ENCODE data around the gene FBXW11.
"Not testable (repeated sequence)": the region's sequence is repeated elsewhere in the genome, so short reads cannot be mapped to it uniquely, and the experiment has no call there.

Gene FBXW11

DNA sequence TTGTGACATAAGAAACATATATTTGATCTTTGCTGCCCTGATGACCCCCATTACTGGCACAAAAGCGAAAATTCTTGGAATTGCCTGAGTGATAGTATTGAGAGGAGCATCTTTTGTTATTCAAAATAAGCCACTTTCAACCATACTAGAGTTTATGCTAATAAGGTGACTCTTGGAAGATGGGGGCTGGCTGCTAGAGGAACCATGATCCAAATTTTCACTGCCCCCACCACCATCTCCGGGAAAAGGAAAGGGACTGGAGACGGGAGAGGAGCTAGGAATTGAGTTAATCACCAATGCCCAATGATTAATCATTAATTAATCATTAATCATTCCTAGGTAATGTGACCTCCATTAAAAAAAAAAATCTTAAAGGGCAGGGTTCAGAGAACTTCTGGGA lies 25.6 kb downstream of the FBXW11 start:
- DNase-seq: no peak

DNA sequence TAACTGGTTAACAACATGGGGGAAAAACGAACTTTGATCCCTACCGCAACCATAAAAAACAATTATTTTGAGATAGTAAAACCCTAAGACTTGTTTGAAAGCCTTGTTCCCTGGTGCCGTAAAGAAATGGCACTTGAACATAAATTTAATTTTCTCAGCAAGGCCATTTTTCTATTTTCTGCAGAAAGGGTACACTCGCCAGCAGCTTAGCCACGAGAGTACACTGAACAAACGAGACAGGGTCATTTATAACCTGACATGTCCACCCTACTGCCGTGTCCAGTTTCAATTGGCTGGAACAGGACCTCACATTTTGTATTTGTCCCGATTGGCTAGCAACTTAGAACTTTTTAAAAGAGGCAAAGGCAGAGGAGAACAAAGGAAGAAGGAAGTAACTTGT lies 26.8 kb downstream of the FBXW11 start:
- DNase-seq: no peak

DNA sequence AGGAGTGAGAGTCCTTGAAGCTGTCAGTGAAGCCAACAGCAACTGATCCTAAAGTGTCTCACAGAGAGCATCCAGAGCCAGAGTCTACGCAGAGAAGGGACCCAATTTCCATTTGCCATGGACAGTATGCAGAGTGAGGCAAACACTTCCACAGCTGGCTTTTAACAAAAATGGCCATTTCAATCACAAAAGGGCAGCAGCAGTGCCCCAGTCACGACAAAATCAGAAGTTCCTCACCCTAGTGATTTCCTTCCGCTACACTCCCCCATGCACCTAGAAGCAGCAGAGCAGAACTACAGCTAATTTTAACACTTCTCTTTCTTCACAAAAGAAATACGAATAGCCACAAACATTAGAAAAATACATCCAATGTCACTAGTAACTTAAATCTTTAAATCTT lies 27.9 kb downstream of the FBXW11 start:
- no peak for DNase-seq

DNA sequence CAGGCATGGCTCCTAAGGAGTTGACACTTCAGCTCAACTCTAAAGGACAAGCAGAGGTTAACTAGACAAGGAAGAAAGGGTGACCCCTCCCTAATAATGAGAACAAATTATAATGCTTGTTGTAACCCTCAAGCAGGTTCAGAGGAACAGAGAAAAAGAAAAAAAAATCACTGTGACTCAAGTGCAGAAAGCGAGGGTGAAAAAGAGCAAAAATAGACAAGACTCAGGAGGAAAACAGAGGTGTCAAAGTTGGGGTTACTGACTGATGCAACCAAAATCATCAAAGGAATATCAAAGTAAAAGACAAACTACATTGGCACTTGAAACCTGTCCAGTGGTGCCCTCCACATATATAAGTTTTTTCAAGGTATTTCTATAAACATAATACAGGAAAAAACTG lies 28.4 kb downstream of the FBXW11 start:
- DNase-seq: no peak

DNA sequence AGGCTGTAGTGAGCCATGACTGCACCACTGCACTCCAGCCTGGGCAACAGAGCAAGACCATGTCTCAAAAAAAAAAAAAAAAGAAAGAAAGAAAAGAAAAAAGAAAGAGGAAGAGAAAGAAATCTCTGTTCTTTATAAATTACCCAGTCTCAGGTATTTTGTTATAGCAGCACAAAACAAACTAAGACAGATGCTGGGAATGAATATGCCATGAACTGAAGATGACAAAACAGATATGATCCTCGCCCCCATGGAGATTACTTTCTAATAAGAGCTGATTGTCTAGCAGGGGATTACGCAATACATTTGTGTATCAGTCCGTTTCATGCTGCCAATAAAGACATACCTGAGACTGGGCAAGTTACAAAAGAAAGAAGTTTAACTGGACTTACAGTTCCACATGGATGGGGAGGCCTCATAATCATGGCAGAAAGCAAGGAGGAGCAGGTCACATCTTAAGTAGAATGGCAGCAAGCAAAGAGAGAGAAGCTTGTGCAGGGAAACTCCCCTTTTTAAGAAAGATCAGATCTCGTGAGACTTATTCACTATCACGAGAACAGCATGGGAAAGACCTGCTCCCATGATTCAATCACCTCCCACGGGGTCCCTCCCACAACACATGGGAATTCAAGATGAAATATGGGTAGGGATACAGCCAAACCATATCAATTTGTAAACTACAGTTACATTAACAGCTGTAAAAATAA lies 29.0 kb downstream of the FBXW11 start:
- not testable (repeated sequence) for DNase-seq

DNA sequence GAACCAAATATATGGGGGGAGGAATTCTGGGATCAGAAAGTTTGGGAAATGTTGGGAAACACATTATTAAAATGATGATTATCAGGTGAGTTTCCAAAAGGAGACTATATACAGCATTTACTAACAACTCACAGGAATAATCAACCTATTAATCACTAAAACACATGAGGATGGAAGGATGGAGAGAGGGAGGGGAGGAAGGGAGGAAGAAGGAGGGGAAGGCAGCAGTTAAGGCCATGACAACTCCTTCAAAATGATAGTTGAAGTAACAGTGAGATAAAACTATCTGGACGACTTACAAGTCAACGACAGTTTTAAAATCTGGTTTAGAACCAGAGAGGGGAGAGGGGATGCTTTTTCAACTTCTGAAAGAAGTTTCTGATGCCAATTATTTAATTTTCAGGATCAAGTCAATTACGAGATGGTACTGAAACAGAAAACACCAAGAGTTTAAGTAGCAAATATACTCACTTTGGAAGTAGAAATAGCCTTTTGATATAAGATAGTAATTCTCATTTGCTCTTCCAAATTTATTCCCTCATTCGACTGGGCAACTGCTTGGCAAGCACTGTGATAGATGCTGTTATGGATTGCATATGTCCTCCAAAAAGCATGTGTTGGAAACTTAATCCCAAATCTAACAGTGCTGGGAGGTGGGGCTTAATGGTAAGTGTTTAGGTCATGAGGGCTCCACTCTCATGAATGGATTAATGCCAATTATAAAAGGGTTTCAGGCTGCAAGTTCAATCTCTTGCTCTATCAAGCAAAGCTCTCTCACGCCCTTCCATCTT lies 30.4 kb downstream of the FBXW11 start:
- DNase-seq: no peak

DNA sequence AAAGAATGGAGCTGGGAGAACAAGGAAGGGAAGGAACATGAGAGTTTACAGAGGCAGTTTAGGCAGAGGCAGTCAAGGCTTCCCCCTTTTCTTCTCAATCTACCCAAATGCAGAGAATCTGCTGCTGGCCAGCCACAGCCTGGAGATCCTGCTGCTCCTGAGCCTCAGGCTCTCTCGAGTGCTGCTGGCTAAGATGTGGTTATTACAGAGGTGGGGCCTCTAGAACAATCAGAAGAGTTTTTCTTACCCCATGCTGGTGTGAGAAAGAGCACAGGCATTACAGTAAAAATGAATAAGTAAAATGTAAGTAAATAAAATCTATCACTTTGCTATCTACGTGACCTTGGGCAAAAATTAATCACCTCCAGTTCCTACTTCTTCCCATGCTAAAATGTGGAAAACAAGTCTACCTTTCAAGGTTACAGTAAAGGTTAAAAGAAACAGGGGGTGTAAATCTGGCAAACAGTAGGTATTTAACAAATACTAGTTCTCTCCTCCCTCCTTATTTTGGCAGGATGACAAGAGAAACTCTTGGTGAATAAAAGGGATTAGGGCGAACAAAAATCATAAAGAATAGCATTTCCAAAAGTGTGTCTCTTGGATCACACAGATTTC lies 31.1 kb downstream of the FBXW11 start:
- no peak for DNase-seq

DNA sequence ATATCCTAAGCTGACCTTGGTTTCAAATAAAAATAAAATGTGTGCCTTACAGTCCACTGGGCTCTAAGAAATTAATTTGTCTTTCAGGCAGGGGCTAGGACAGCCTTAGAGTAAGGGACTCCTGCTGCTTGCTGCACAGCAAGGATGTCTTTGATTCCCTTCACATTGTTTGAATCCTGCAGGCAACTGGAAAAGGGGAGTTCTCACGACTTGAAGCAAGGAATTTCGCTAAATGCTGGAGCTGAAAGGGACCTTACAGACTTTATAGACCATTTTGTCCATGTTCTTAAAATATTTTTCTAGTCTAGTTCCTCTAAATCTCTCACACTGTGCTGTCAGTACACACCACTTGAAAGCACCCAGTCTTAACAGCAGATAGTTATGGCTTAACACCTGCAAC lies 35.6 kb downstream of the FBXW11 start:
- no peak for DNase-seq

DNA sequence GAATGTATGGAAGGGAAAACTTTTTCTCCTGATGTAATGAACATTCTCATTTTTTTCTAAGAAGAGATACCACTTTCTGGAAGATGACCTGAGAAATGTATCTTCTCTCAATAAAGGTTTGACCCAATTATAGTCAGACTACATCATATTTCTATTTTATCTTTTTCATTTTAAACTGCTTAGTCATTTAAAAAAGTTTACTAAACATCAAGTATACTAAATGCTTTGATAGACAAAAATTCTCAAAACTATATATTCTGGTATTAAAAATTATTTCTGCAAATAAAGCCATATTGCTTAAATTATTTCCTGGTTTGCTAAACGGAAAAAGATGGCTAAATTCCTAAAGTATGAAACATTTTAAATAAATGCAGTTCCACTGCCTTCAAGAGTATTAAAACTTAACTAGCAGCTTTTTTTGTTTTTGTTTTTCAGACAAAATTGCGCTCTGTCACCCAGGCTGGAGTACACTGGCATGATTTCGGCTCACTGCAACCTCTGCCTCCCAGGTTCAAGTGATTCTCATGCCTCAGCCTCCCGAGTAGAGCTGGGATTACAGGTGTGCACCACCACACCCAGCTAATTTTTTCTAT lies 37.1 kb downstream of the FBXW11 start:
- DNase-seq: no peak

DNA sequence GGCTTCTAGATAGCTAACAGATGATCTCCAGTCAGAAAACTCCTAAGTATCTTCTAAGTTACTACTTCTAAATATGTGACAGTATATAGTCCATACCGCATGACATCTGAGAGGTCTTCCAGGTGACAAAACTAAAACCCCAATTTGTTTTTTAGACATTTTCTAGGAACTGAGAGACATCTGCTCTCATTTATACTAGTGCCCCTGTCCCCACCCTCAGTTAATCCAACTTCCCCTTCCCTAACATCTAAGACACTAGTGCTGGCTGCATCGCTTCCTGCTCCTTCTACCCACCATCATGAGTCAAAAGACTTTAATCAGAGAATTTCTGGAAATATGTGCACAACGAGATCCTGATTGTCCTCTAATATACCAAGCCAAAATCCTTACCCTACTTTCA lies 37.9 kb downstream of the FBXW11 start:
- DNase-seq: no peak

DNA sequence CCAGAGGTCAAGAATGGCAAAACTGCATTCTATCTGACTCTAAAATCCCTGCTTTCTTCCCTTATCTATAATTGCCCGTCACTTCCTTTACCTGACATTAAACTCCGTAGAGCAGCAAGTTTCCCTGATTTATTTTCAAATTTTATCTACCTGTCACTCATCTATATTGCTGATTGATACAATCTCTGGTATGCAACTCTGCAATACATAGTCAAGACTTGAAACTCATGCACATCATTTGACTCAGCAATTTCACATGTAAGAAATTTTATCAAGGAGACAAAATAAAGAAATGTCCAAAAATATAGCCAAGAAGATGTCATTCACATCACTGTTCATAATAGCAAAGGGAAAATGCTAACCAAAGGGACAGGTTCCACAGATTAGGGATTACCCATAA lies 39.5 kb downstream of the FBXW11 start:
- no peak for DNase-seq

DNA sequence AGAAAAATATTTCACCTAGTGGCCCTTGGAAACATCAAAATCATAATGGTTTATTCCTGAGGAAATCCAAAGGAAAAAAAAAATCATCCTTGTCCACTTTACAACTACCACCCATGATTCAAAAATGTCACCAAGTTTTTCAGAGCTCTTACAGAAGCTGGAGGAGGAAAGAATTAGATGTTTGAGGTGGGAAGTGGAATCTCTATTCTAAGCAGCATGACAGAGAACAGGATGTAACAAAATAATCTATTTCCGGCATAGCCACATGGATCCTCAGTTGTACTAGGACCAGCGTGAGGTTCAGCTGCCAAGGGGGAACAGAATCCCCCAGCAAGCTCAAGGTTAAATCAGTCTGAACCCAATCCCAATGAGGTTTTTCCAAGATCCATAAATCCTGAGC lies 40.2 kb downstream of the FBXW11 start:
- DNase-seq: no peak

DNA sequence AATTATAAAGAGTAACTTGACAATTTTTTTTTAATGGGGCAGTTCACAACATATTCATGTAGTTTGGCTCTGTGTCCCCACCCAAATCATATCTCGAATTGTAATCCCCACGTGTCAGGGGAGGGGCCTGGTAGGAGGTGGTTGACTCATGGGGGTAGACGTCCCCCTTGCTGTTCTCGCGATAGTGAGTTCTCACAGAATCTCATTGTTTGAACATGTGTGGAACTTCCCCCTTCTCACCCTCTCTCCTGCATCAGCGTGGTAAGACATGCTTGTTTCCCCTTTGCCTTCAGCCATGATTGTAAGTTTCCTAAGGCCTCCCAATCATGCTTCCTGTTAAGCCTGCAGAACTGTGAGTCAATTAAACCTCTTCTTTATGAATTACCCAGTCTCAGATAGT lies 40.7 kb downstream of the FBXW11 start:
- peak; percentile 34 to 50 for DNase-seq

DNA sequence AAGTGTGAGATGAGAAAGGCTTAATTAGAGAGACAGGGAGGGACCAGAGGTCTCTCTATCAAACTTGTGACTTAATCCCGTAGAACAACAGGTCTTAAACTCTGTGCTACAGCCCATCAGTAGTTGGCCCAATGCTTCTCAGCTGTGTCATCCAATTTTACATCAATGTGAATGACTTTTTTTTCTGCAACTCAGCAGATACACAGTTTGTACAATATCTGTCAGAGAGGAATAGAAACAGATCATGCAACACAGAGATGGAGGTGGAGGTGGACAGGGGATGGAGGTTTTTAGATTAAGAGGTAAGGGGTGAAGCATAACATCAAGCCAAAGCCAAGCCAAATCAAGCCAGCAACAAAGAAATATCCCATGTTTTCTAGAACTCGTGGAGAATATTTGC lies 43.0 kb downstream of the FBXW11 start:
- no peak for DNase-seq

DNA sequence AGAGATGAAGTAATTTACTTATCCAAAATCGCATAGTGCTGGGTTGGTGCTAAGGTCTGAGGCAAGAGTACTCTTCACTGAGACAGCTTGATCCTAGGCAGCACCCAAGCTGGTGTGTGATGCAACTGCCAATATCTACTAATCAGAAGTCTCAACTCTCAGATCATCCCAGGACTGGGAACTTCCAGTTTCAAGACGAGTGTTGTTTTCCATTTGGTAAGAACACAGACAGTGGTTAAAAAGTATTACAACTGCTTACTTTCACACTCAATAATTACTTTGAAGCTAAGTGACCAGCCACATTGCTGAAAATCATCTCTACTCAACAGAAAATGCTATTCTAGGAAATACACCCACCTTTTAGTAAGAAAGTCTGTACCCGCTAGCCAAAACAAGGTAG lies 45.3 kb downstream of the FBXW11 start:
- DNase-seq: peak; percentile 35 to 38

DNA sequence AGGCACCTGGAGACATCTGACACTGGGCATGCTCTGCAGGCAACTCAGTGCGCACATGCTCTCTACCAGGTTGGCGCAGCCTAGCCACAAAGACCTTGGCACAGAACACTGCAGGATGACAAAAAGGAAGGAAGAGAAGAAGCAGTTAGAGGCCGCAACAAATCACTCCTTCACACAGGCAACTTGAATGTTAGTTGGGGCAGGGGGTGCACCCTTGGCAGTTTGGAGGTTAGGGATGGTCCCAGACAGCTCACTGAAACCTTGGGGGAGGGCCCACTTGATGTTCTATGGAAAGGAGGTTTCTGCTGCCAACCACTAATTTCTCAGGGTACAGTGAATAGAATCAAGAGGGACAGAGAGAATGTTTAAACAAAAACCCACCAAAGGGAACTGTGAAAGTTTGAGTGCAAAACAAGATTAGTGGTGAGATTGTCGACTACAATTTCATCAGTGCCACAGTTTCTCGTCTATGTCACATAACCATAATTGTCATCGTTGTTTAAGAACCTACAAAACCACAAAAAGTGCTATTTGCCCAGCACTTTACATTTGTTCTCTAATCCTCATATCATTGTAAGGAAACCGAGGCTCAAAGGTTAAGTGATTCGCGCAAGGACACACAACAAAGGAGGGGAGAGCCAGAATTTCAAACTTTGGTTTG lies 48.7 kb downstream of the FBXW11 start:
- peak; percentile 65 to 67 for DNase-seq

DNA sequence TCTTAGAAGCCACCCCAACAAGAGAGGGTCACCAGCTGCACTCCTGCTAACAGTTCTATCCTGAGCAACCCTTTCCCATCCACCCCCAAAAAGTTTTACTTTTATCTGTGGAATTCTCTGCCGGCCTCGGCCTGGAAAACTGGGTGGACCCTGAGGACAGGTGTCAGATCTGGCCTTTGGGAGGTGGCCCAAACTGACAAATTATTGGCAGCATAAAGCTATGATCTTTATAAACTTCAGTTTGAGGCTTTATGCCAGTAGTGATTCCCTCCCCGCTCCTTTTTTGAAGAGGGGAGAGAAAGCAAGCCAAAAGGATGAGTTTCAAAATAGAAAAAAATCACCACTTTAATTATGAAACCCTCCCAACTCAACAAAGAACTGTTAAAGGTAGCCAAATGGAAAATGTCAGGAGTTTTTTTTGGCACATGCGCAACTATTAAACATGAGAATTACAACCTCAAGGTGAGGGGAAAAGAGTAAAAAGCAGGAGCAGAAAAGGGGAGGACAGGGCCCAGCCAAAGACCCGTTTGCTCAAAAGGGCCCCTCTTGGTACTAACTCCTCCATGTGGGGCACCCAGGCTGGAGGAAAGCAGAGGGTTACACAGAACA lies 49.4 kb downstream of the FBXW11 start:
- no peak for DNase-seq

DNA sequence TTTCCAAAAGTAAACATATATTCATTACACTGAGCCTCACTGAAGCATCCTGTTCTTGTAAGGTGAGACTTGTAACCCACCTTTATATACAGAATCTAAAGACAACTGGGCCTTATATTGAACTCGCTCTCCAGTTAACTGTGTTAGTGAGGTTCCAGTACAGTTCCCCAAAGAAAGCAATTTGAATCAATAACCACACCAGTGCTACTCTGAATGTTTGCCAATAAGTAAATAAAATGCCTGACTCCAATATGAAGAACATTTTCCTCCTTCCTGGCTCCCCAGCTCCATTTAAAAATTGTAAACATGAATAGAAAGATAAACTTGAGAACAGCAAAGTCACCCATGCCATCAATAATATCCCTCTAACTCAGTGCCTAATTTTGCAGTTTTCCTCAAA lies 50.1 kb downstream of the FBXW11 start:
- DNase-seq: no peak

DNA sequence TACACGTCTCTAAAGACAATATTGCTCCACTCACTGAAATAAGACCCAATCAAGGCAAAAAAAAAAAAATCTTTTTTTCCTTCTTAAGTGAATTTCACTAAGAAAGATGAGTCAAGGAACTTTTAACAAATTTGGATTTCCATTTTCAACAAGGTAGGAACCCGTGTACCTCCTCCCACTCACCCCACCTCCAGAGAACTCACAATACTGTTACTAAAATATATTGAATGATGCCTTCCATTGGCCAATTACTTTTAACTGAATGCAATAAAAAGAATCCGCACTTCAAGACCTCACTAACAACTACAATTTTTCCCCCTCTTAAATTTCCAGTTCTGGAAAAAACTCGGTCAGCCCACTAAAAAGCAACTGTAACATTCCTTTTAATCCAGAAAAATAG lies 50.7 kb downstream of the FBXW11 start:
- no peak for DNase-seq

DNA sequence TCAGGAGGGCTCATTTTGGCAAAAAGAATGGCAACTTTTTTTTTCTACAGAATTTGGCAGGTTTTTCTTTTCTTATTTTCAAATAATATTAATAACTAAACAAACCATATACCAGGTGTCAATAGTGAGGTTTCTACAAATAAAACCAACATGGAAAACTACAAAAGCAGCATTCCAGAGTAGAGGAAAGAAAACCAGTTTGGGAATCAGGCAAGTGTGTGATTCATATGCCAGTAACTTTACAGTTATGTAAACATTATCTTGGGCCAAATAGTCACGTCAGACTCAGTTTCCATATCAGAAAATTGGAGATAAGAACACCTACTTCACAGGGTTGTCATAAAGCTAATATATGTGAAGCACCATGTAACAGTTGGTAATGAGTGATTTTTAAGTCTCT lies 51.7 kb downstream of the FBXW11 start:
- DNase-seq: no peak

DNA sequence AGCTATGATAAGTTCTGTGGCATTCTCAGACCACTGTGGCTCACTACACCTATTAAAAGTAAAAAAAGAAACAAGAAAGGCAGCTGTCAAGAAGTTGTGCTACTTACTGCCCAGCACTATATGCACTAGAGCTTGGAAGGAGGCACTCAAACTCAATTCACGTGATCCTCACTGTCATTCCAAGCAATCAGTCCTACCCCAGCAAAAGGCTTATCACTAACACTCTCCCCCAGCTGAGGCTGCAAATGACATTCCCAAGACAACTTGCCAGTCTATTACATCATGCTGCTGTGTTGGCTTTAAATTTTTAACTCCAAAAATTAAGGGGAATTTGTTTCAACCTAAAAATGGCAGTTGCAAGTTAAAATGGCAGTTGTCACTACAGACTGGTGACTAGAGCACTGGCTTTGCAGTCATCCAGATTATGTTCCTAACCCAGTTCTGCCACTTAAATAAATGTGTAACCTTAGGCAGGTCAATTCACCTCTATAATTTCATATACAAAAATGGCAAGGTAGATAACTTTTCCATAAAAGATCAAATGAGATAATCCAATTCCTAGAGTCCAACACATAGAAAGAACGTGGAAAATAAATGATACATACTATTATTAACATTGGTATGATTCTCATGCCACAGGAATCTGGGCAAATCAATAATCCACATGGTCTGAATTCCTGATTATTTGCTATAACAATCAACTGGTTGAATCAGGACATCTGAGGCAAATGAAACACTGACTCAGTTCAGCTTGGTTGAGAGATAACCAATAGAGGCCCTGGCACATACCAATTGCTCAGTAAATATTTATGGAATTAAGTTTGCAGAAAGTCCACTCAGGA lies 52.4 kb downstream of the FBXW11 start:
- no peak for DNase-seq

DNA sequence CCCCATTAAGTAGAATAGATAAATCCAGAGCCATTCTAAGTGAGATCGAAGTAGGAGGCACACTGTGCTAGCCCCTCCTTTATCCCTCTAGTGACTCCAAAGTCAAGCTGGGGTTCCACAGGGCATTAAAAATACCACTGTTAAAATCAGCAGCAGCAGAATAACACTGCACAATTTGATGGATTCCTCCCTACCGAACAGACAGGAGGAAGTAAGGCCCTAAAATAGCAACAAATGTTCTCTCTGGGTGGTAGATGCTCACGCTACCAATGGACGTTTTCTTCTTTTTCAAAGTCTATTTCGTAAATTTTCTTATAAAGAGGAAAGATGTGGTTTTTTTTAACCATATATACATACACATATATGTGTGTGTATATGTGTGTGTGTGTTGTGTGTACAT lies 54.4 kb downstream of the FBXW11 start:
- DNase-seq: no peak

Measured in stimulated activated CD4-positive, alpha-beta T cell treated with anti-CD3 and anti-CD28 coated beads, Interleukin-2, amount 100 ng/mL, for 24 hours (primary cell).